GM12878 (cell line): ENCODE measurements around the gene IGSF23. TPM values are rescaled to one million over a fixed set of nuclear protein-coding genes. Genes with fewer than 3 reads are reported as not detected.

Source experiments
- ATAC-seq: fragments of 200-7000 bp; cut with Tn5 transposase; 3 replicates; pipeline ENCODE4 v1.9.1; 2020; ENCODE audit warnings: mild to moderate bottlenecking, moderate library complexity
- BruUV-seq: library from RNA; stranded (reverse); fragments of 400-500 nt; replicated peaks from 2 replicates; lab custom pipeline; 2021; lab: Mats Ljungman, UMichigan
- CTCF ChIA-PET: fragments of 300-600 bp; sonication (Branson Sonifier 250); formaldehyde crosslinking; extraction: SDS; loops from one replicate; lab custom pipeline; 2021; ENCODE audit warnings: inconsistent platforms; lab: Yijun Ruan, JAX
- POLR2A ChIA-PET: fragments of 350-600 bp; formaldehyde crosslinking; extraction: SDS; loops from one replicate; lab custom pipeline; 2021; ENCODE audit warnings: inconsistent platforms; lab: Charles Lee
- RAD21 ChIA-PET: fragments of 300-600 bp; sonication (Branson Sonifier 250); formaldehyde crosslinking; loops from one replicate; lab custom pipeline; 2023; ENCODE audit warnings: antibody characterized with exemption; ENCODE audit not compliant: unreplicated experiment; lab: Charles Lee
- SMC1A ChIA-PET: fragments of 300-600 bp; sonication (Branson Sonifier 250); formaldehyde crosslinking; loops from one replicate; lab custom pipeline; 2023; ENCODE audit not compliant: unreplicated experiment, uncharacterized antibody; lab: Charles Lee
- DNase-seq: peaks from one replicate; pipeline ENCODE4 v3.0.0-alpha.2; 2011; ENCODE audit warnings: low read depth, low spot score
- FAIRE-seq: peaks from 3 replicates; lab custom pipeline; 2011; peaks lifted over from hg19 to GRCh38; lab: Jason Lieb, UNC
- H2AFZ ChIP-seq: 2 replicates; pipeline ENCODE4 v1.6.0; 2011; ENCODE audit warnings: low read depth, low read length, control low read depth; ENCODE audit not compliant: control insufficient read depth
- H3K27ac ChIP-seq: 2 replicates; pipeline ENCODE4 v1.5.1; 2011; ENCODE audit warnings: control low read depth; ENCODE audit not compliant: control insufficient read depth, insufficient read depth
- H3K27me3 ChIP-seq, 2 experiments: replicated peaks in 1 of 2; 2 replicates each; pipeline versions ENCODE4 v1.6.0 to v1.6.1; 2011; ENCODE audit warnings: low read length in 1 of 2; ENCODE audit not compliant: control insufficient read depth in 2 of 2, insufficient read depth in 2 of 2
- H3K36me3 ChIP-seq, 2 experiments: 2 replicates each; pipeline ENCODE4 v1.5.1; 2011; ENCODE audit warnings: low read length in 1 of 2; ENCODE audit not compliant: control insufficient read depth in 2 of 2, insufficient read depth in 2 of 2
- H3K4me1 ChIP-seq: 2 replicates; pipeline ENCODE4 v1.6.1; 2011; ENCODE audit warnings: mild to moderate bottlenecking, low read length, moderate library complexity, mixed read lengths; ENCODE audit not compliant: control insufficient read depth, insufficient read depth
- H3K4me2 ChIP-seq: 2 replicates; pipeline ENCODE4 v1.6.0; 2011; ENCODE audit warnings: control low read depth; ENCODE audit not compliant: control insufficient read depth, insufficient read depth
- H3K4me3 ChIP-seq: fragments of 200-600 bp; sonication (generic); 2 replicates; pipeline ENCODE4 v1.5.1; 2016
- H3K79me2 ChIP-seq: 2 replicates; pipeline ENCODE4 v1.6.0; 2011; ENCODE audit warnings: low read length; ENCODE audit not compliant: control insufficient read depth, insufficient read depth
- H3K9ac ChIP-seq: 2 replicates; pipeline ENCODE4 v1.8.0; 2011; ENCODE audit warnings: low read length, control low read depth, mixed read lengths; ENCODE audit not compliant: control insufficient read depth, insufficient read depth
- H3K9me3 ChIP-seq: replicated peaks from 3 replicates; pipeline ENCODE4 v1.5.1; 2011; ENCODE audit warnings: mild to moderate bottlenecking, low read length; ENCODE audit not compliant: control insufficient read depth, insufficient read depth
- H4K20me1 ChIP-seq: 2 replicates; pipeline ENCODE4 v1.6.0; 2011; ENCODE audit not compliant: control insufficient read depth, insufficient read depth
- BRCA1 ChIP-seq: IDR thresholded peaks from 2 replicates; pipeline ENCODE4 v1.6.1; 2011; ENCODE audit warnings: low read depth, low read length, improper control_type of control experiment
- CBFB ChIP-seq: IDR thresholded peaks from 2 replicates; pipeline ENCODE4 v1.6.1; 2016; ENCODE audit warnings: antibody characterized with exemption, low read depth
- CBX5 ChIP-seq: sonication (generic); IDR thresholded peaks from 2 replicates; pipeline ENCODE4 v1.6.1; 2016; ENCODE audit warnings: low read depth, moderate library complexity, mild to moderate bottlenecking, inconsistent platforms
- CREB1 ChIP-seq: IDR thresholded peaks from 2 replicates; pipeline ENCODE4 v1.6.1; 2012; ENCODE audit warnings: low read depth, mild to moderate bottlenecking, inconsistent platforms
- DPF2 ChIP-seq: fragments of 450-650 bp; IDR thresholded peaks from 2 replicates; pipeline ENCODE4 v1.6.1; 2017; ENCODE audit warnings: mild to moderate bottlenecking
- ESRRA ChIP-seq: IDR thresholded peaks from 2 replicates; pipeline ENCODE4 v1.6.1; 2012; ENCODE audit warnings: mild to moderate bottlenecking, low read length, improper control_type of control experiment
- GATAD2B ChIP-seq: fragments of 450-650 bp; conservative IDR thresholded peaks from 2 replicates; pipeline ENCODE4 v1.6.1; 2017; ENCODE audit warnings: low read depth, mild to moderate bottlenecking, moderate library complexity
- HDAC6 ChIP-seq: fragments of 200-600 bp; sonication (generic); IDR thresholded peaks from one replicate; pipeline ENCODE4 v1.8.0; 2017; ENCODE audit warnings: antibody characterized with exemption; ENCODE audit not compliant: unreplicated experiment
- KLF5 ChIP-seq: fragments of 450-650 bp; IDR thresholded peaks from 2 replicates; pipeline ENCODE4 v1.6.1; 2014; ENCODE audit warnings: mild to moderate bottlenecking; ENCODE audit not compliant: partially characterized antibody
- NR2C2 ChIP-seq: IDR thresholded peaks from 2 replicates; pipeline ENCODE4 v1.6.1; 2011; ENCODE audit warnings: borderline replicate concordance, low read depth; ENCODE audit not compliant: control insufficient read depth, insufficient read length
- NR2F1 ChIP-seq: fragments of 450-650 bp; conservative IDR thresholded peaks from 2 replicates; pipeline ENCODE4 v1.6.1; 2017; ENCODE audit warnings: mild to moderate bottlenecking
- PML ChIP-seq: IDR thresholded peaks from 2 replicates; pipeline ENCODE4 v1.6.1; 2012; ENCODE audit warnings: low read length, inconsistent platforms
- RBBP5 ChIP-seq: fragments of 200-600 bp; sonication (generic); conservative IDR thresholded peaks from 2 replicates; pipeline ENCODE4 v1.6.1; 2016
- RFX5 ChIP-seq: IDR thresholded peaks from 2 replicates; pipeline ENCODE4 v1.6.1; 2011; ENCODE audit warnings: low read depth, low read length, improper control_type of control experiment
- ZNF274 ChIP-seq: IDR thresholded peaks from one replicate; pipeline ENCODE4 v1.8.0; 2011; ENCODE audit not compliant: insufficient read length, insufficient read depth
- WGBS: methylation state at CpG from one replicate; pipeline ENCODE4 v1.1.6; 2016; ENCODE audit warnings: low lambda C conversion rate; ENCODE audit not compliant: insufficient replicate concordance, insufficient coverage; ENCODE audit errors: missing lambda C conversion rate; 5-methylcytosine and 5-hydroxymethylcytosine counted together
- in situ Hi-C: fragments of 300-500 bp; cut with MboI; formaldehyde crosslinking; loops from 9 replicates; pipeline ENCODE4 v1.14.3; 2018; ENCODE audit warnings: mixed read lengths
- intact Hi-C: fragments of 100-400 bp; cut with micrococcal nuclease; formaldehyde crosslinking; loops from one replicate; pipeline ENCODE4 v1.14.2; 2022; ENCODE audit not compliant: unreplicated experiment
- polyA plus RNA-seq, 11 experiments: library from polyadenylated mRNA; depleted of rRNA in 4 of 11; unstranded in 6 of 11; stranded (reverse) in 5 of 11; fragments of >200 nt; fragmentation: Nextera tagmentation in 4 of 11; fragmentation: Illumina TruSeq in 1 of 11; extraction: Ambion mirVana in 4 of 11; extraction: Trizol in 1 of 11; gene quantifications; 1 replicate in 1 of 11; 2 replicates in 10 of 11; pipeline versions ENCODE4 v1.2.1 to v1.2.3, GENCODE V29; 2011 to 2016; ENCODE audit warnings: inconsistent platforms in 2 of 11, missing spikeins in 2 of 11, low read depth in 1 of 11
- total RNA-seq, 4 experiments: library from RNA; depleted of rRNA in 3 of 4; stranded (reverse); fragments of >200 nt in 3 of 4; fragmentation: Illumina TruSeq in 1 of 4; extraction: Trizol in 1 of 4; gene quantifications; 2 replicates each; pipeline versions ENCODE4 v1.2.1 to v1.2.3, GENCODE V29; 2013 to 2021
- TF ChIP-seq, protein P1 (sequence below): fragments of 450-650 bp; IDR thresholded peaks from 2 replicates; pipeline ENCODE4 v1.6.1; 2018; ENCODE audit warnings: borderline replicate concordance, mild to moderate bottlenecking; ENCODE audit not compliant: partially characterized antibody
- TF ChIP-seq, protein P2 (sequence below): fragments of 450-650 bp; IDR thresholded peaks from 2 replicates; pipeline ENCODE4 v1.6.1; 2018; ENCODE audit warnings: mild to moderate bottlenecking, low read depth, moderate library complexity; ENCODE audit not compliant: partially characterized antibody
- TF ChIP-seq, protein P3 (sequence below): IDR thresholded peaks from 2 replicates; pipeline ENCODE4 v1.6.1; 2011; ENCODE audit warnings: borderline replicate concordance, low read depth, mild to moderate bottlenecking, moderate library complexity, low read length; ENCODE audit not compliant: insufficient read depth, poor library complexity, severe bottlenecking

IGSF23 gene
- total and polyA plus RNA-seq, 10 of the 15 experiments (the other 5 are each of a cell fraction or from before 2014, with no cell fraction given), result not detected

DNA sequence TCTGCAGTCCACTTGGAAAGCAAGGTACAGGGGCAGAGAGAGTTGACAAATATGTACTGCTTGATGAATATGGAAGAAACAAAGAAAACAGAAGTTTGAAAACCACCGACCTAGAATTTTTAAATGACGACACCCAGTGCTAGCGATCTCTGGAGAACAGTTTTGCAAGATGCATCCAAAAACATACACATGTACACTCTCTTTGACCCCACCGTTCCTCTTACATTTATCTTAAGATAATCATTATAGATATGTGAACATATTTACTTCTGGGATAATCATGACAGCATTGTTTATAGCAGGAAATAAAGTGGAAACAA lies 40.8 kb upstream of the IGSF23 start:
- SMC1A ChIA-PET, result no interaction called here
- no peak for FAIRE-seq
- H2AFZ ChIP-seq, result no peak overlapping the region

More for the DNA sequence above, 40.8 kb upstream of the IGSF23 start:
- TF ChIP-seq KLF5 (no peak), CBFB (no peak), CBX5 (no peak), RFX5 (no peak), RBBP5 (no peak), PML (no peak), BRCA1 (no peak), NR2C2 (no peak), ZNF274 (no peak), DPF2 (no peak), HDAC6 (no peak), NR2F1 (no peak), GATAD2B (no peak), CREB1 (no peak), ESRRA (no peak)
- TF ChIP-seq, protein P1, sequence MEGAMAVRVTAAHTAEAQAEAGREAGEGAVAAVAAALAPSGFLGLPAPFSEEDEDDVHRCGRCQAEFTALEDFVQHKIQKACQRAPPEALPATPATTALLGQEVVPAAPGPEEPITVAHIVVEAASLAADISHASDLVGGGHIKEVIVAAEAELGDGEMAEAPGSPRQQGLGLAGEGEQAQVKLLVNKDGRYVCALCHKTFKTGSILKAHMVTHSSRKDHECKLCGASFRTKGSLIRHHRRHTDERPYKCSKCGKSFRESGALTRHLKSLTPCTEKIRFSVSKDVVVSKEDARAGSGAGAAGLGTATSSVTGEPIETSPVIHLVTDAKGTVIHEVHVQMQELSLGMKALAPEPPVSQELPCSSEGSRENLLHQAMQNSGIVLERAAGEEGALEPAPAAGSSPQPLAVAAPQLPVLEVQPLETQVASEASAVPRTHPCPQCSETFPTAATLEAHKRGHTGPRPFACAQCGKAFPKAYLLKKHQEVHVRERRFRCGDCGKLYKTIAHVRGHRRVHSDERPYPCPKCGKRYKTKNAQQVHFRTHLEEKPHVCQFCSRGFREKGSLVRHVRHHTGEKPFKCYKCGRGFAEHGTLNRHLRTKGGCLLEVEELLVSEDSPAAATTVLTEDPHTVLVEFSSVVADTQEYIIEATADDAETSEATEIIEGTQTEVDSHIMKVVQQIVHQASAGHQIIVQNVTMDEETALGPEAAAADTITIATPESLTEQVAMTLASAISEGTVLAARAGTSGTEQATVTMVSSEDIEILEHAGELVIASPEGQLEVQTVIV, result no peak
- TF ChIP-seq, protein P2, sequence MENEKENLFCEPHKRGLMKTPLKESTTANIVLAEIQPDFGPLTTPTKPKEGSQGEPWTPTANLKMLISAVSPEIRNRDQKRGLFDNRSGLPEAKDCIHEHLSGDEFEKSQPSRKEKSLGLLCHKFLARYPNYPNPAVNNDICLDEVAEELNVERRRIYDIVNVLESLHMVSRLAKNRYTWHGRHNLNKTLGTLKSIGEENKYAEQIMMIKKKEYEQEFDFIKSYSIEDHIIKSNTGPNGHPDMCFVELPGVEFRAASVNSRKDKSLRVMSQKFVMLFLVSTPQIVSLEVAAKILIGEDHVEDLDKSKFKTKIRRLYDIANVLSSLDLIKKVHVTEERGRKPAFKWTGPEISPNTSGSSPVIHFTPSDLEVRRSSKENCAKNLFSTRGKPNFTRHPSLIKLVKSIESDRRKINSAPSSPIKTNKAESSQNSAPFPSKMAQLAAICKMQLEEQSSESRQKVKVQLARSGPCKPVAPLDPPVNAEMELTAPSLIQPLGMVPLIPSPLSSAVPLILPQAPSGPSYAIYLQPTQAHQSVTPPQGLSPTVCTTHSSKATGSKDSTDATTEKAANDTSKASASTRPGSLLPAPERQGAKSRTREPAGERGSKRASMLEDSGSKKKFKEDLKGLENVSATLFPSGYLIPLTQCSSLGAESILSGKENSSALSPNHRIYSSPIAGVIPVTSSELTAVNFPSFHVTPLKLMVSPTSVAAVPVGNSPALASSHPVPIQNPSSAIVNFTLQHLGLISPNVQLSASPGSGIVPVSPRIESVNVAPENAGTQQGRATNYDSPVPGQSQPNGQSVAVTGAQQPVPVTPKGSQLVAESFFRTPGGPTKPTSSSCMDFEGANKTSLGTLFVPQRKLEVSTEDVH, result no peak
- TF ChIP-seq, protein P3, sequence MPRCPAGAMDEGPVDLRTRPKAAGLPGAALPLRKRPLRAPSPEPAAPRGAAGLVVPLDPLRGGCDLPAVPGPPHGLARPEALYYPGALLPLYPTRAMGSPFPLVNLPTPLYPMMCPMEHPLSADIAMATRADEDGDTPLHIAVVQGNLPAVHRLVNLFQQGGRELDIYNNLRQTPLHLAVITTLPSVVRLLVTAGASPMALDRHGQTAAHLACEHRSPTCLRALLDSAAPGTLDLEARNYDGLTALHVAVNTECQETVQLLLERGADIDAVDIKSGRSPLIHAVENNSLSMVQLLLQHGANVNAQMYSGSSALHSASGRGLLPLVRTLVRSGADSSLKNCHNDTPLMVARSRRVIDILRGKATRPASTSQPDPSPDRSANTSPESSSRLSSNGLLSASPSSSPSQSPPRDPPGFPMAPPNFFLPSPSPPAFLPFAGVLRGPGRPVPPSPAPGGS, result no peak
- Histone ChIP-seq H3K9ac (no peak overlapping the region), H3K4me1 (no peaks in the 10 kb centered on the region), H3K9me3 (no peaks in the 10 kb centered on the region), H3K4me3 (no peak overlapping the region), H3K27me3 (no peaks in the 10 kb centered on the region; a peak in 1 of 4 replicates), H3K79me2 (no peaks in the 10 kb centered on the region), H3K36me3 (no peaks in the 10 kb centered on the region), H4K20me1 (no peaks in the 10 kb centered on the region), H3K4me2 (no peak overlapping the region), H3K27ac (no peak overlapping the region)
- ChIA-PET POLR2A (no interaction called here), CTCF (interaction anchor here (2.4 kb wide), 1 partner anchor 84 kb away, joined by 32 read pairs; no protein-coding TSS in a partner anchor), RAD21 (no interaction called here)
- in situ Hi-C loops (loop anchor here (5.0 kb wide), 1 partner anchor 85 kb away; no protein-coding TSS in a partner anchor), intact Hi-C loops (loop anchor here (5.0 kb wide), 1 partner anchor 85 kb away; no protein-coding TSS in a partner anchor)
- ATAC-seq (no peak), DNase-seq (no peak)
- 10% methylated on average over 4 of the region's 4 CpGs for WGBS
- BruUV-seq, result no TSS peak
